ENCODE measurements around the gene ADGRG4. TPM values are rescaled to one million over a fixed set of nuclear protein-coding genes. Genes with fewer than 3 reads are reported as not detected.
A peak's percentile ranks its signal among the peaks of the same experiment; 100 is the strongest.

Gene ADGRG4
- polyA plus RNA-seq, 1 of the 3 experiments (the other 2 are of a cell fraction), result not detected

GRCh38 chrX:136322064-136322463 lies 21.3 kb downstream of the ADGRG4 start:
- Histone ChIP-seq H2AFZ (ENCODE audit: low read depth) (no peak overlapping the region), H3K4me1 (ENCODE audit: control insufficient read depth in 1 of 2, insufficient read depth in 2 of 2, low read depth in 1 of 2, low read length in 1 of 2) (peaks cover 0 to 7% of the 10 kb centered on the region in 2 experiments; a peak in 1 of 4 replicates), H3K36me3 (replicated peaks in 1 of 2; ENCODE audit: control insufficient read depth in 1 of 2, insufficient read depth in 2 of 2, low read length in 1 of 2) (no peaks in the 10 kb centered on the region), H3K27ac (ENCODE audit: low read depth in 2 of 2, low read length in 1 of 2) (peak overlapping the region in 1 of 2 experiments; percentile 61; a peak in 2 of 4 replicates), H3K9me3 (no peaks in the 10 kb centered on the region), H3K27me3 (ENCODE audit: insufficient read depth) (no peaks in the 10 kb centered on the region), H3K4me3 (ENCODE audit: low read depth in 2 of 2, low read length in 1 of 2) (no peak overlapping the region), H3K9me2 (no peaks in the 10 kb centered on the region), H4K20me1 (ENCODE audit: insufficient read depth) (no peaks in the 10 kb centered on the region), H3K4me2 (no peak overlapping the region), H3F3A (replicated peaks; ENCODE audit: insufficient read depth) (no peaks in the 10 kb centered on the region), H3K9ac (no peak overlapping the region), H3K79me2 (ENCODE audit: insufficient read depth) (no peaks in the 10 kb centered on the region)
- POLR2A ChIA-PET, result no interaction called here
- 23% methylated on average over 2 of the region's 2 CpGs for WGBS (ENCODE audit: low lambda C conversion rate)
- CTCF ChIA-PET, result no interaction called here
- TF ChIP-seq TEAD4 (IDR thresholded peaks at IDR 0.05; ENCODE audit: borderline replicate concordance, insufficient read depth) (no peak), CHD2 (IDR thresholded peaks at IDR 0.05; ENCODE audit: low read length, partially characterized antibody) (no peak), EP300 (IDR thresholded peaks at IDR 0.05; ENCODE audit: borderline replicate concordance in 1 of 2, low read depth in 1 of 2, low read length in 1 of 2) (no peak), GATA2 (CRISPR knock-in tag; IDR thresholded peaks at IDR 0.05) (no peak), ZBTB33 (IDR thresholded peaks at IDR 0.05; ENCODE audit: borderline replicate concordance, low read depth) (no peak), REST (IDR thresholded peaks at IDR 0.05; ENCODE audit: low read depth, low read length) (no peak)
- no peak for DNase-seq

GRCh38 chrX:136325377-136325776 lies 24.6 kb downstream of the ADGRG4 start:
- DNase-seq, result no peak
- Histone ChIP-seq H3K4me3 (ENCODE audit: low read depth in 2 of 2, low read length in 1 of 2) (no peak overlapping the region), H3K9ac (no peak overlapping the region), H3K79me2 (ENCODE audit: insufficient read depth) (no peaks in the 10 kb centered on the region), H3K9me2 (no peaks in the 10 kb centered on the region), H3F3A (replicated peaks; ENCODE audit: insufficient read depth) (no peaks in the 10 kb centered on the region), H4K20me1 (ENCODE audit: insufficient read depth) (no peaks in the 10 kb centered on the region), H2AFZ (ENCODE audit: low read depth) (no peak overlapping the region), H3K27ac (ENCODE audit: low read depth in 2 of 2, low read length in 1 of 2) (no peak overlapping the region), H3K4me1 (ENCODE audit: control insufficient read depth in 1 of 2, insufficient read depth in 2 of 2, low read depth in 1 of 2, low read length in 1 of 2) (peaks cover 0 to 3% of the 10 kb centered on the region in 2 experiments; a peak in 2 of 4 replicates), H3K9me3 (no peaks in the 10 kb centered on the region), H3K36me3 (replicated peaks in 1 of 2; ENCODE audit: control insufficient read depth in 1 of 2, insufficient read depth in 2 of 2, low read length in 1 of 2) (no peaks in the 10 kb centered on the region), H3K4me2 (no peak overlapping the region), H3K27me3 (ENCODE audit: insufficient read depth) (no peaks in the 10 kb centered on the region)
- CTCF ChIA-PET, result interaction anchor here (0.7 to 1.2 kb wide), 3 partner anchors 39 to 262 kb away, joined by 3 read pairs; no protein-coding TSS in a partner anchor
- POLR2A ChIA-PET, result no interaction called here
- 40% methylated on average over 4 of the region's 4 CpGs for WGBS (ENCODE audit: low lambda C conversion rate)
- TF ChIP-seq FOSL2 (IDR thresholded peaks at IDR 0.05; ENCODE audit: borderline replicate concordance, low read depth), result no peak
- no peak for TF ChIP-seq JUND (IDR thresholded peaks at IDR 0.05)
- no peak for TF ChIP-seq USF2 (IDR thresholded peaks at IDR 0.05; ENCODE audit: borderline replicate concordance, low read depth, low read length)
- TF ChIP-seq FOXM1 (IDR thresholded peaks at IDR 0.05; ENCODE audit: low read depth), result no peak
- TF ChIP-seq GABPA (IDR thresholded peaks at IDR 0.05; ENCODE audit: low read depth), result no peak

Data from SK-N-SH (cell line).